Stimulated activated memory B cell treated with anti-CD40 and anti-IgM and Interleukin-4, amounts not matched to agents 10 μg/mL and 1 μg/mL and 100 μg/mL, for 72 hours (primary cell): ENCODE results near the gene AP4S1.
"Not testable (repeated sequence)": the region's sequence is repeated elsewhere in the genome, so short reads cannot be mapped to it uniquely, and the experiment has no call there.

Experiments used
- ATAC-seq: fragments of 150-1000 bp; cut with Tn5 transposase; 2 replicates; pipeline ENCODE4 v1.10.0; 2021
- H3K27ac Mint-ChIP-seq: one replicate; pipeline ENCODE4 v1.8.0; 2022; ENCODE audit warnings: mild to moderate bottlenecking, mixed read lengths
- H3K27me3 Mint-ChIP-seq: one replicate; pipeline ENCODE4 v1.8.0; 2022; ENCODE audit warnings: mixed read lengths
- H3K36me3 Mint-ChIP-seq: one replicate; pipeline ENCODE4 v1.8.0; 2022; ENCODE audit warnings: mixed read lengths
- H3K4me1 Mint-ChIP-seq: one replicate; pipeline ENCODE4 v1.8.0; 2022; ENCODE audit warnings: mixed read lengths
- H3K4me3 Mint-ChIP-seq: one replicate; pipeline ENCODE4 v1.8.0; 2022; ENCODE audit warnings: mild to moderate bottlenecking, moderate library complexity, mixed read lengths
- H3K9me3 Mint-ChIP-seq: one replicate; pipeline ENCODE4 v1.8.0; 2022; ENCODE audit warnings: mixed read lengths

The AP4S1 gene, protein sequence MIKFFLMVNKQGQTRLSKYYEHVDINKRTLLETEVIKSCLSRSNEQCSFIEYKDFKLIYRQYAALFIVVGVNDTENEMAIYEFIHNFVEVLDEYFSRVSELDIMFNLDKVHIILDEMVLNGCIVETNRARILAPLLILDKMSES

GRCh38 chr14:31025367-31026076 lies at the start of gene AP4S1:
Gene AP4S1, plus strand, starts transcription at chr14:31025649. Its CDS starts 40,548 bp downstream, at chr14:31066197.
- Mint-ChIP-seq H3K9me3 (no peaks in the 10 kb centered on the region), H3K27ac (peak within 1 kb of the TSS; percentile 98), H3K36me3 (peaks cover 14% of the 10 kb centered on the region), H3K4me1 (peaks cover 46% of the 10 kb centered on the region), H3K27me3 (no peaks in the 10 kb centered on the region), H3K4me3 (peak within 1 kb of the TSS; percentile 100)
- ATAC-seq = peak; percentile 45

GRCh38 chr14:30977752-30978151 lies 47.7 kb upstream of the AP4S1 start:
- Mint-ChIP-seq H3K27me3 (no peaks in the 10 kb centered on the region), H3K27ac (peak overlapping the region; percentile 52), H3K4me3 (no peak overlapping the region), H3K36me3 (peaks cover 16% of the 10 kb centered on the region), H3K9me3 (no peaks in the 10 kb centered on the region), H3K4me1 (peaks cover 73% of the 10 kb centered on the region)
- ATAC-seq = no peak

- H3K4me3 Mint-ChIP-seq, H3K27me3 Mint-ChIP-seq, H3K9me3 Mint-ChIP-seq: not testable (repeated sequence)
- Mint-ChIP-seq H3K4me1 (peaks cover 53% of the 10 kb centered on the region), H3K27ac (peak overlapping the region; percentile 67), H3K36me3 (peaks cover 12% of the 10 kb centered on the region)
- ATAC-seq = peak; percentile 67
Measured at GRCh38 chr14:30980106-30980704, 45.2 kb upstream of the AP4S1 start.

- H3K4me3 Mint-ChIP-seq = no peak overlapping the region
- peaks cover 45% of the 10 kb centered on the region for H3K4me1 Mint-ChIP-seq
- no peaks in the 10 kb centered on the region for H3K27me3 Mint-ChIP-seq
- peaks cover 4% of the 10 kb centered on the region for H3K36me3 Mint-ChIP-seq
- no peak for ATAC-seq
- no peaks in the 10 kb centered on the region for H3K9me3 Mint-ChIP-seq
- peak overlapping the region; percentile 67 for H3K27ac Mint-ChIP-seq
Measured at GRCh38 chr14:30980980-30981379, 44.5 kb upstream of the AP4S1 start.

DNA sequence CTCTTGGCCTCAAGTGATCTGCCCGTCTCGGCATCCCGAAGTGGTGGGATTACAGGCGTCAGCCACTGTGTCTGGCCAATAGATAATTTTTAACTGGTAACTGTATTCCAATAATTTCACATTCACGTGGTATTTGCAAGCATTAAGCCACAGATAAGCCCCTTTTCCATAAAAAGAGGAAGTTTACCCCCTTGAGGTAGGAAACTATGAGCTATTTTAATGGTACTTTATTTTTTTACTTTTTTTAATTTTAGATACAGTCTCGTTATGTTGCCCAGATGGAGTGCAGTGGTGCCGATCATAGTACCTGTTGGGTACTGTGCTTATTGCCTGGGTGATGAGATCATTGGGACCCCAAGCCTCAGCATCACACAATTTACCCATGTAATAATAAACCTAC lies 42.9 kb upstream of the AP4S1 start:
- Mint-ChIP-seq H3K36me3 (no peaks in the 10 kb centered on the region), H3K27me3 (no peaks in the 10 kb centered on the region), H3K27ac (peak overlapping the region; percentile 67), H3K9me3 (no peaks in the 10 kb centered on the region), H3K4me1 (peaks cover 31% of the 10 kb centered on the region), H3K4me3 (no peak overlapping the region)
- ATAC-seq = no peak

GRCh38 chr14:30983858-30984257 lies 41.6 kb upstream of the AP4S1 start:
- peaks cover 29% of the 10 kb centered on the region for H3K4me1 Mint-ChIP-seq
- no peak overlapping the region for H3K4me3 Mint-ChIP-seq
- H3K9me3 Mint-ChIP-seq = no peaks in the 10 kb centered on the region
- H3K27ac Mint-ChIP-seq = no peak overlapping the region
- ATAC-seq = no peak
- H3K36me3 Mint-ChIP-seq = peaks cover 2% of the 10 kb centered on the region
- no peaks in the 10 kb centered on the region for H3K27me3 Mint-ChIP-seq

DNA sequence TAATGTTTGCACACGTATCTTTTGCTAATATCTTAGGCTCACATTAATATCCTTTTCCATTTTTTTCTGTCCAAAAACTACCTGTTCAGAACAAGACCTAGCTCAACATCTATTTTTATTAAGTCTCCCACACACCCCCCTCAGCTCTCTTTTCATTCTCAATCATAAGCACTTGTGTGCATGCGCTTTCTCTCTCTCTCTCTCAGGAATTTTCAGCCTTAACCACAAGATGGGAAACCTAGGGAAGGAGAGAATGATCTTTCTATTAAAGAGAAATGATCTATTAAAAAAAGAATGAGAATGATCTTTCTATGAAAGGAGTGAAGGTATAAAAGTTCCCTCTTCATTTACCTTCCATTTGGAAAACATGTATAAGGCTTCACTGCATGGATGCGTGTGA lies 39.7 kb upstream of the AP4S1 start:
- no peak for ATAC-seq
- Mint-ChIP-seq H3K27ac (no peak overlapping the region), H3K4me3 (no peak overlapping the region), H3K27me3 (no peaks in the 10 kb centered on the region), H3K4me1 (peaks cover 25% of the 10 kb centered on the region), H3K36me3 (peaks cover 6% of the 10 kb centered on the region), H3K9me3 (no peaks in the 10 kb centered on the region)

- Mint-ChIP-seq H3K27me3 (no peaks in the 10 kb centered on the region), H3K27ac (no peak overlapping the region), H3K4me1 (peaks cover 24% of the 10 kb centered on the region), H3K4me3 (no peak overlapping the region), H3K9me3 (no peaks in the 10 kb centered on the region), H3K36me3 (peaks cover 6% of the 10 kb centered on the region)
- no peak for ATAC-seq
Measured at GRCh38 chr14:30988509-30988908, 36.9 kb upstream of the AP4S1 start.

GRCh38 chr14:30990770-30991169 lies 34.7 kb upstream of the AP4S1 start:
- no peaks in the 10 kb centered on the region for H3K27me3 Mint-ChIP-seq
- H3K9me3 Mint-ChIP-seq = no peaks in the 10 kb centered on the region
- peaks cover 6% of the 10 kb centered on the region for H3K36me3 Mint-ChIP-seq
- no peak overlapping the region for H3K4me3 Mint-ChIP-seq
- H3K4me1 Mint-ChIP-seq = peaks cover 37% of the 10 kb centered on the region
- ATAC-seq = no peak
- H3K27ac Mint-ChIP-seq = no peak overlapping the region

GRCh38 chr14:30991408-30991807 lies 34.0 kb upstream of the AP4S1 start:
- no peak overlapping the region for H3K27ac Mint-ChIP-seq
- H3K4me3 Mint-ChIP-seq = no peak overlapping the region
- ATAC-seq = no peak
- H3K9me3 Mint-ChIP-seq = no peaks in the 10 kb centered on the region
- peaks cover 6% of the 10 kb centered on the region for H3K36me3 Mint-ChIP-seq
- H3K27me3 Mint-ChIP-seq = no peaks in the 10 kb centered on the region
- peaks cover 43% of the 10 kb centered on the region for H3K4me1 Mint-ChIP-seq

DNA sequence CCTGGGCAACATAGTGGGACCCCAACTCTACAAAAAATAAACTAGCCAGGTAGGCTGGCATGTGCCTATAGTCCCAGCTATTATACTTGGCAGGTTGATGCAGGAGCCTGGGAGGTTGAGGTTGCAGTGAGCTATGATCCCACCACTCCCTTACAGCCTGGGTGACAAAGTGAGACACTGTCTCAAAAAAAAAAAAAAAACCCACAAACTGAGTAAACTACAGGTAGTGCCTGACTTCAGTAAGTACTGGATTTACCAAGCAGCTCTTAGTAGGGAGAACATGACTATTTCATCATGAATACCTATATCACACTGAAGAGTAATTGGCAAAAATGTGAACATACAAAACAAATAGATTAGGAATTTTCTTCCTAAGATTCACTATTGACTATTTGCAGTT lies 32.4 kb upstream of the AP4S1 start:
- Mint-ChIP-seq H3K4me1 (peaks cover 55% of the 10 kb centered on the region), H3K9me3 (no peaks in the 10 kb centered on the region), H3K27ac (no peak overlapping the region), H3K27me3 (no peaks in the 10 kb centered on the region), H3K4me3 (no peak overlapping the region), H3K36me3 (peaks cover 15% of the 10 kb centered on the region)
- ATAC-seq = no peak

DNA sequence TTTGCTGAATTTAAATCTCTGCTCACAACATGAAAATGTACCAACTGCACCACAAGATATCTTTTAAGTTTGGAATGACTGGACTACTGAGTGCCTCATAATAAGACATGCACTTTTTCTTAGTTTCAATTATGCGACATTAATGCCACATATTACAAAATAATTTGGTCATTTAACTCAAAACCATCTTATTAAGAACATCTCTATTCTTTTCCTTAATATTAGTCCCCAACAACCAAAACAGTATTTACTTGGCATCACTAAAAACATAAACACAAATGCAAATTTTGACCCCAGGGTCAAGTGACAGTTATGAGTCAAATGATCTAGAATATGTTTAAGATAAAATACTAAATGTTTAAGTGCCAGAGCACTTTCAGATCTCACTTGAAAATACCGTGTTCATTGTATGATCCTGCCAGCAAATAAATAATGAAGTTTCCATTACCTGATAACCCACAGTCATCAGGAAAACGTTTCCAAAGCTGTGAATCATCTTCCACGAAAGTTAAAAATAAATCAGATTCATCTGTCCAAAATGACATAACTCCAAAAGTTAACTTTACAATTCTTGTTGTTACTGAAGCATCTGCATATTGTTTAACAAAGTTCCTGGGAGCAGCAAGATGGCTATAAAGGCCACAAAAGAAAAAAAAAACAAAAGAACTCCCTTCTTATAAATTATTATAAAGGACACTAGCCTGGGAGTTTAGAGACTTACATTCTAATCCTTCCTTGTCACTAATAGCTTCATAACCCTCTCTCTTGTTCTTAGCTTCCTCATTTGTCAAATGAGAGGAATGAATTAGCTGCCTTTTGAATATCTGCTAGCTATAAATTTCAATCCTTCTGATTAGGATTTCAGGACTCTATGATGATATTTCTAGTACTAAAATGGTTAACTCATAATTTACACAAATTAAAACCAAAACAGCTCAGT lies 30.5 kb upstream of the AP4S1 start:
- Mint-ChIP-seq H3K27me3 (no peaks in the 10 kb centered on the region), H3K4me3 (no peak overlapping the region), H3K36me3 (peaks cover 28% of the 10 kb centered on the region), H3K4me1 (peaks cover 52% of the 10 kb centered on the region), H3K9me3 (peaks cover 4% of the 10 kb centered on the region), H3K27ac (peak overlapping the region; percentile 51)
- no peak for ATAC-seq

GRCh38 chr14:30995689-30996088 lies 29.8 kb upstream of the AP4S1 start:
- H3K4me3 Mint-ChIP-seq = no peak overlapping the region
- no peak for ATAC-seq
- peak overlapping the region; percentile 51 for H3K27ac Mint-ChIP-seq
- H3K27me3 Mint-ChIP-seq = no peaks in the 10 kb centered on the region
- H3K4me1 Mint-ChIP-seq = peaks cover 52% of the 10 kb centered on the region
- peaks cover 35% of the 10 kb centered on the region for H3K36me3 Mint-ChIP-seq
- peaks cover 4% of the 10 kb centered on the region for H3K9me3 Mint-ChIP-seq

GRCh38 chr14:30996892-30997659 lies 28.4 kb upstream of the AP4S1 start:
- Mint-ChIP-seq H3K36me3 (peaks cover 46% of the 10 kb centered on the region), H3K4me3 (no peak overlapping the region), H3K9me3 (peaks cover 4% of the 10 kb centered on the region), H3K4me1 (peaks cover 41% of the 10 kb centered on the region), H3K27me3 (no peaks in the 10 kb centered on the region), H3K27ac (no peak overlapping the region)
- no peak for ATAC-seq
